ENCODE measurements around the gene SRGN. TPM values are rescaled to one million over a fixed set of nuclear protein-coding genes. Genes with fewer than 3 reads are reported as not detected.

The SRGN gene
- polyA plus RNA-seq, 12 donors = 17.4 to 50.8 (median 25.2) TPM; not detected in 1

DNA sequence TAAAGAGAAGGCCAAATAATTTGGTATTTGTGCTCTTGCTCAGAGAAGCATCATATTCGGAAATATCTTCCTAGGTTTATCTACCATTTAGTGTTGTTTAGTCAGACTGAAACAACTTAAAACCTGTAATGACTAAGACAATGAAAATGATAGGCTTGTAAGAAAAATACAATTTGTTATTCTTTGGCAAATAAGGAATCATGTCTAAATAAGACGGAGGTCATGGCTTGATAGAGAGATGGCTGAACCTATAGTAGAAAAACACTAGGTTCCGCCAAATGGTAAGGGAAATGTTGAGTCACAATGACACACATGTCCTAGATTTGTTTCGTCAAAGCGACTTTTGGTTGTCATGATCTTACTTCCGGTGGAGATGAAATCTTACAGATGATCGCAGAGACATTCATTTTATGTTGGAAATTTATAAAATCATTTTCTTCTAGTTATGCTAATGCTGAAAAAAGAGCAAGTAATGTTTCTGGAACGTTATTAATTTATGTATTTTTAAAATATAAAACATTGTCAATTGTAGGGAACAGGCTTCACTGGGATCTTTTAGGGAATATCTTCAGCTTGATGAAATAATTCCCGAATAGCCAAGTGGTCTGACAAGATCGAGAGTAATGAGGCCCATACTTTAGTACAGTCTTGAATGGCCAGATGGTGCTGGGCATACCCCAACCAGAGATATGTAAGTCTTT lies 1.0 kb downstream of the SRGN start:
- no peak for DNase-seq

DNA sequence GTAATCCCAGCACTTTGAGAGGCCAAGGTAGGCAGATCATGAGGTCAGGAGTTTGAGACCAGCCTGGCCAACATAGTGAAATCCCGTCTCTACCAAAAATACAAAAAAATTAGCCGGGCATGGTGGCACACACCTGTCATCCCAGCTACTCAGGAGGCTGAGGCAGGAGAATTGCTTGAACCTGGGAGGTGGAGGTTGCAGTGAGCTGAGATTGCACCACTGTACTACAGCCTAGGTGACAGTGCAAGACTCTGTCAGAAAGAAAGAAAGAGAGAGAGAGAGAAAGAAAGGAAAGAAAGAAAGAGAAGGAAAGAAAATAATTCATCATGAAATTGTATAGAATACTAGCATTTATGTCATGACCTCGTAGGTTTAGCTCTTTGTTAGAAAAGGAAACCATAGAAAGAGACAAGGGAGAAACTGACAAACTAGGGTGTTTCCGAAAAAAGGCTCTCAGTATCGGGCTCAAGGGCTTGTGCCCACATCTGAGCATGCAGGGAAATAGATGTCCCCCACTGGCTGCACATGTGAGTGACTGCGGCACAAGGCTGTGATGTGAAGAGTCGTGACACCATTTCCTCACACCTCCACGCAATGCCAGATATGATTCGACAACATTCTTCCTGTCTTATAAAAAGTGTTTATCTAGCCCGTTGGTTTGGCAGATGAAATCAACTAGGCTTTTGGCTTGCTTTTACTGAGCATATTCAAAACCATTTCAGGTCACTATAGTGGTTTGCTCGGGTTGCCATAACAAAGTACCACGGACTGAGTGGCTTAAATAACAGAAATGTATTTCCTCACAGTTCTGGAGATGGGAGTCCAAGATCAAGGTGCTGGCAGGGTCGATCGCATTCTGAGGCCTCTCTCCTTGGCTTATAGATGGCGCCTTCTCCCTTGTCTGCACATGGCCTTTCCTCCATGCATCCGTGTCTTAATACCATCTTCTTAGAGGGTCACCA lies 2.0 kb downstream of the SRGN start:
- no peak for DNase-seq

DNA sequence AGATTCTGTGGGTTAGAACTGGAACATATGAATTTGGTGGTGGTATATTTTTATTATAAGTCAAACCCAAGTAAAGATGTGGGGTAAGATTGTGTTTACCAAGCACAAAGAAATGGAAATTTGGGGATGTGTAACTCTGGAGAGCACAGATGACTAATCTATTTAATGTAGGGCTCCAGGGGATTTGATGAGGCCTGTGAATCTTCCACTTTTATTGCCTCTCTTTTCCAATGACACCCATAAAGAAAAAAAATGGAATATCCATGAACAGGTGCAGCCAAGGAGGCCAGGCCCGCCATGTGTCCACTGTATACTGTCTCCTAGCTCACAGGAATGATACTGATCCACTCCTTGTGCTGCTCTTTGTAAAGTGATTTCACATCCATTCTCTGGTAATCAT lies 2.8 kb downstream of the SRGN start:
- DNase-seq = no peak

DNA sequence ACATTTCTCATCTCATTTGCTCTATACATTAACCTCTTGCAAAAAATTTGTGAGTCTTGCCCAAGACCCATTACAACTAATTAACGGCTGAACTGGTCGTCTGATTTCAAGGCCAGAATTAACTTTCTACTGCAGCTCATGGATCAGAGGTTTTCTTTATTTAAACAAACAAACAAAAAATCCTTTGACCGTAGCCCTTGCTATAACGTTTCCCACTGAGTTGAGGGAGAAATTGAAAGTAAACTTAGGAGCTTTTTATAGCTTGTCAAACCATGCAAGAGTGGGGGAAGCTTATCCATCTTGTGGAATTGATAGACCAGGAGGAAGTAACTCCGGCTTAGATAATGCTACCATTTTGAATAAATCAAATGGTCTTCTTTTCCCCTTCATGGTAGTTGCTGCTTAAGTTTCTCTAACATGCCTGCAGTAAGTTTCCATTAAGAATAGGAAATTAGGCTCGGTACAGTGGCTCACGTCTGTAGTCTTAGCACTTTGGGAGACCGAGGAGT lies 3.3 kb downstream of the SRGN start:
- no peak for DNase-seq

DNA sequence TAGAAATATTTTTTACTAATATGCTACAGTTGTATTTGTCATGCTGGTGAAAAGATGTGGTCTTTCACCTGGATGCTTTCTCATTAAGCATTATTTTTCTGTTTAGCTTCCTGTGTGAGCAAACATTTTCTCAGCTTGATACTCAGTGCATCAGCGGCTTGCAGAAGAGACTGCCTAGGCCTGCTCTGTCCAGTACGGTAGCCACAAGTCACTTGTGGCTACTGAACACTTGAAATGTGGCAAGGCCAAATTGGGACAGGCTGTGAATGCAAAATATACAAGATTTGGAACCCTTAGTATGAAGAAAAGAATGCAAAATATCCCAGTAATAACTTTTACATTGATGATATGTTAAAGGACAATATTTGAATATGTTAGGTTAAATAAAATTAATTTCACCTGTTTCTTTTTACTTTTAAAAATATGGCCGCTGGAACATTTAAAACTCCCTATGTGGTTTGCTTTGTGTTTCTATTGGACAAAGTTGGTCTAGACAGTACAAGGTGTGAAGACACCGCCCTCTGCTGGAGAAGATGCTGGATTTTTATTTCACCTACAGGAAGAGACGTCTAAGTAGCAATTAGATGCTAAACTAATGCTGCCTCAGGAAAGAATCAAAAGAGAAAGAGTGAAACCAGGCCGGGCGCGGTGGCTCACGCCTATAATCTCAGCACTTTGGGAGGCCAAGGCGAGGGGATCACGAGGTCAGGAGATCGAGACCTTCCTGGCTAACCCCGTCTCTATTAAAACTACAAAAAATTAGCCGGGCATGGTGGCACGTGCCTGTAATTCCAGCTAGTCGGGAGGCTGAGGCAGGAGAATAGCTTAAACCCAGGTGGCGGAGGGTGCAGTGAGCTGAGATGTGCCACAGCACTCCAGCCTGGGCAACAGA lies 5.3 kb downstream of the SRGN start:
- DNase-seq = peak; percentile 74

DNA sequence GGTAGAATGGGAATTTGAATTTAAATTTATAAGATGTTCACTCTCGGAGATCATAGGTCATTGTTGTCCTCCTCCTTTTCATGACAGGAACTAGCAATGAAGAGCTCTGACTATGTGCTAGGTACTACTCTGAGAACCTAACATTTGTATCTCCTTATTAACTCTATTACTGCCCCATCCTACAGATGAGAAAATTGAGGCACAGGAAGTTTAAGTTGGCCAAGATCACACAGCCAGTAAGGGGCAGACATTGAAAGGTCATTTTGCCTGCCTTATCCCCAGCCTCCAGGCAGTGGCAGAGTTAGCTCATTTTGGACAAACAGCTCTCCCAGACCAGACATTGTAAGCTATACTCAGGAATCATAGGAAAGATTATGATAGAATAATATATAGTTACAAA lies 6.0 kb downstream of the SRGN start:
- no peak for DNase-seq

DNA sequence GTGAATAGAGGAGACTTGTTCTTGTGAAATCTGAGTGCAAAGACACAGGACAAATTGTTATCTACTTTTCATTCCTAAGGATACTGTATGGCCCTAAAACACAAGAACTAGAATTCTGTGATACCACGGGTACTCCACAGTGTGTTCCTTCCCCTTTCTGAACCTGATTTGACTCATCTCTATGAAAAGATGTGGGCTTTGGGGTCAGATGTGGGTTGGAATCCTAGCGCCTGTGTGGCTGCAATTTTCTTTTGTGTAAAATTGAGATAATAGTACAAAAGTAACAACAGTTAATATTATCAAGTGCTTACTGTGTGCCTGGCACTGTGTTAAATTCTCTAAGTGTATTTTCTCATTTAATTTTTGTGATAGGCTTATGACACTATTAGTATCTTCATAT lies 8.1 kb downstream of the SRGN start:
- no peak for DNase-seq

DNA sequence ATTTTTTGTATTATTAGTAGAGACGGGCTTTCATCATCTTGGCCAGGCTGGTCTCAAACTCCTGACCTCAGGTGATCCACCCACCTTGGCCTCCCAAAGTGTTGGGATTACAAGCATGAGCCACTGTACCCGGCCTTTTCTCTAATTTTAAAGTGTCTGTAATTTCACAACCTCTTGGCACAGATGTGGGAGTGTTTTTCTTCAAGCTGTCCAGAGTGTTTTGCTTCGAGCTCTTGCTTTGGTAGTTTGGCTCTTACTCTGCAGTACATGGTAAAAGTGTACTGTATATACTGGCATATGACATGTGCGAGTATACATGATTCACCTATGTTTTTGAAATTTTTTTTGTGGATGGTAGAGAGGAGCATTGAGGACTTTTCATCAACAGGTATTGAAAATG lies 9.8 kb downstream of the SRGN start:
- no peak for DNase-seq

DNA sequence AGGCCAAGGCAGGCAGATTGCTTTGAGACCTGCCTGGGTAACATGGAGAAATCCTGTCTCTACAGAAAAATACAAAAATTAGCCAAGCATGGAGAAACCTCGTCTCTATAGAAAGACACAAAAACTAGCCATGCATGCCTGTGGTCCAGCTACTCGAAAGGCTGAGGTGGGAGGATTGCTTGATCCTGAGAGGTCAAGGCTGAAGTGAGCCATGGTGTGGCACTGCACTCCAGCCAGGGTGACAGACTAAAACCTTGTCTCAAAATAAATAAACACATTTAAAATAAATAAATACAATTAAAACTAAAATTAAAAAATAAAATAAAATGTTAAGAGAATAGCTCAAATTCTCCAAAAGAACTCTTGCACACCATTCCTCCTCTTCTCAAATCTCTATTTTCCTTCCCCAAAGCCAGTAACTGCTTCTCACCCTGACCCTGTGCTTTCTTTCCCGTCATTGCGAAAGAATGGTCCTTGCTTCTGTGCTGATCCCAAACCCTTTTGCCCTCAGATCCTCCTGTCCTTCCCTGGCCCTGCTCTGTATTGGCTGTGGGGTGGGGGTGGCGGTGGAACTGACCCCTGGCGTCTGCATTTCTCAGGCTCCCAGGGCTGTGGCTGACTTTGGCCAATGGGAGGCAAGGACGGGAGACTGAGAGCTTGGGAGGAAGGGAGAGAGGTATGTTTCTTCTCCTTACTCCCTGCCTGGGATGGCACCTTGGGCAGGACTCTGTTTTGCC lies 12.4 kb downstream of the SRGN start:
- DNase-seq = no peak

DNA sequence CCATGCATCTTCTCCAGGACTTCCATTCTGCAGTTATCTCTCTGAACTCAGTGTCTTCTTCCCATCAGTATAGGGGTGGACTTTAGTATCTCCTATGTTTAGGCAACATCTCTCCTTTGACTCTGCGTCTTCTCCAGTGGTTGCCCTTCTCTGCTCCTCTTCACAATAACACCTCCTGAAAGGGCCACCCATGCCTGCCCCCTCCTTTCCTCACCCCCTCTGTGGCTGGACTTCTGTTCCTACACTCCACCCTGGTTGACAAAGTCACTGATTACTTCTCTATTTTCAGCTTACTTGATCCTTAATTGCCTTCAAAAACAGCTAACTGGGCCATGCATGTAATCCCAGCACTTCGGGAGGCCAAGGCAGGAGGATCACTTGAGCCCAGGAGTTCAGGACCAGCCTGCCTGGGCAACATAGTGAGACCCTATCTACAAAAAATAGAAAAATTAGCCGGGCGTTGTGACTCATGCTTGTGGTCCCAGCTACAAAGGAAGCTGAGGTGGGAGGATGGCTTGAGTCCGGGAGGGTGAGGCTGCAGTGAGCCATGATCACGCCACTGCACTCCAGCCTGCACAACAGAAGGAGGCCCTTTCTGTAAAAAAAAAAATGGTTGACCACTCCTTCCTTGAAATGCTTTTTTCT lies 13.7 kb downstream of the SRGN start:
- DNase-seq = no peak

DNA sequence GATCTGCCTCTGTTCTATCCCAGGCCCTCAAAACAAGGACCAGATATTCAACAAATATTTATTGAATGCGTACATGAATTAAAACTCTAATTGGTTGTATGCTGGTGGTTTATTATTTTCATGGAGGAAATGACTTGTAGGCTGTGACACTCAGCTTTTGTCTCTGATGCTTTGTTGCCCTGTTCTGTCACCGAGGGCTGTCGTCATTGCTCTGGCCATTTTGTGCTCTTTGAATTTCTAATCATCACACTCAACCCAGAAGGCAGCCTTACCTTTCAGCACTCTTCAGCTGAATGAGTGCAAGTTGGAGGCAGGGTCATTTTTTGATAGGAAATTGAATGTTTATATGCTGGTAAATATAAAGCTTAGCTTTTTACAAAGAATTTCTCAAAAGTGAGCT lies 14.5 kb downstream of the SRGN start:
- no peak for DNase-seq

DNA sequence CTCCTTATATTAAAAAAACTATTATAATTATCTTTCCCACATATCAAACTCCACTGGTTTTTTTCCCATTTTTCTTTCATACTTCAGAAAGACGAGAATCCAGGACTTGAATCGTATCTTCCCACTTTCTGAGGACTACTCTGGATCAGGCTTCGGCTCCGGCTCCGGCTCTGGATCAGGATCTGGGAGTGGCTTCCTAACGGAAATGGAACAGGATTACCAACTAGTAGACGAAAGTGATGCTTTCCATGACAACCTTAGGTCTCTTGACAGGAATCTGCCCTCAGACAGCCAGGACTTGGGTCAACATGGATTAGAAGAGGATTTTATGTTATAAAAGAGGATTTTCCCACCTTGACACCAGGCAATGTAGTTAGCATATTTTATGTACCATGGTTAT lies 15.9 kb downstream of the SRGN start:
- DNase-seq = no peak

DNA sequence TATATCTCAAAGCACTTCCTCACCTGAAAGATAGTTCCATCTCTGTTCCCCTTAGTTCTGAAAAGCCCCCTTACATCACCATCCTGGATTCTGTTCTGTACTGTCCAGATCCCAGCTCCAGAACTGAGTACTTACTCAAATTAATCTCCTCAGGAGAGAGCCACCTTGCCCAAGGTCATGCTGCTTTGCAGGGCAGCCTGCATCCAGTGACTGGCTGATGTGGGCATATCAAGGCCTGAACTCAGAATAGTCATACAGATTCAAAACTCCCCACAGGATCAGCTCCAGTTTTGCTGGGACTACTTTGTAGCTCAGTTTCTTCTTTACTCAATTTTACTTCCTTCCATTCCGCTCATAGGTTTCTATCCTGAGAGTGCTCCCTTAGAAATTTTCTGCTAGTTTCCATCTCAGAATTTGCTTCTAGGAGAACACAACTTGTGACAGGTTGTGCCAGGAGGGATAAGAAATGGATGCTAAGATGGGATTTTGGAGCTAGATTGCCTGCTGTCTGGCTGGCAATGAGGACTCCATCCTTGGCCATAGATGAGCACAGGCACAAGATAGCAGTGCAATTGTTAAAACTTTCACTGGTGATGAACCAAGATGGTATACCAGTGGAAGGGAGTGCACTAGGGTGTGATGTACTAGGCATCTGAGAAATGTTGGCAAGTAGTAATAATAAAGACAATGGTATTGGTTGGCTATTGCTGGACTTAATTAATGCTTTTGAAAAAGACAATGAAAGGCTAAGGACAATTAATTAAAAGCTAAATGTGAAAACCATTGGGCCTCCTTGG lies 17.3 kb downstream of the SRGN start:
- DNase-seq = no peak

DNA sequence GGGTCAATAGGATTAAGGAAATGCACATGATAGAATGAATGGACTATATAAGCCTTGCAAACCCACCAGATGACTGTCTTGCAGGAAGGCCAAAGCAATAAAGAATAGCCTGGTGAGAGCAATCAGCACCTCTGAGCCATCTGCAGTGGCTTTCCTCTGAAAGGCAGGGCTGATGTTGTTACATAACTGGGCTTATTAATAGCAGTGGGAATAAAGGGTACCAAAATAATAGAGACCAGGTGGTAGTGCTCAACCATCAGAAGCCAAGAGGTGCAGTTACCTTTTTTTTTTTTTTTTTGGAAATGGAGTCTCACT lies 19.2 kb downstream of the SRGN start:
- DNase-seq = no peak

DNA sequence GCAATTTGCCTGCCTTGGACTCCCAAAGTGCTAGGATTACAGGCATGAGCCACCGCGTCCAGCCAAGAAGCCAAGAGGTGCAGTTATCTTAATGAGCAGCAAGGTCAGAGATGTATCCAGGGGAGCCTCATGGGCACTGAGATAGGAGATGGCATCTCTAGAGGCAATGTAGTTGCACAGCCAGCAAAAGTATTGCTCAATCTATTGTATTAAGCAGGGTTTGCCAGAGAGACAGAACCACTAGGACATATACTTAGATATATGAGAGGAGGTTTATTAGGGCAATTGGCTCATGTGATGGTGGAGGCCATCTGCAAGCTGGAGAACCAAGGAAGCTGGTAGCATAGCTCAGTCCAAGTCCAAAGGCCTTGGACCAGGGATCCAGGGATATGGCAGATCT lies 19.8 kb downstream of the SRGN start:
- DNase-seq = no peak

DNA sequence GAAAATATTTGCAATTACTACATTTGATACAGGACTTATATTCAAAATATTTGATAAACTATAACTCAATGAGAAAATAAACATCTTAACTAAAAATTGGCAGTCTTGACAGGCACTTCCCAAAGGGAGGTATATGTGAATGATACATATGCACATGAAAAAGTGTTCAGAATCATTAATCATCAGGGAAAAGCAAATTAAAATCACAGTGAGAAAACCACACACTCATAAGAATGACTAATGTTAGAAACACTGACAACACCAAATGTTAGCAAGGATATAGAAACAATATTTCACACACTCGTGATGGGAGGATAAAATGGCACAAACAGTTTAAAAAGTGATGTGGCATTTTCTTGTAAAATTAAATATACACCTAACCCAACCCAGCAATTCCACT lies 32.0 kb downstream of the SRGN start:
- DNase-seq = no peak

DNA sequence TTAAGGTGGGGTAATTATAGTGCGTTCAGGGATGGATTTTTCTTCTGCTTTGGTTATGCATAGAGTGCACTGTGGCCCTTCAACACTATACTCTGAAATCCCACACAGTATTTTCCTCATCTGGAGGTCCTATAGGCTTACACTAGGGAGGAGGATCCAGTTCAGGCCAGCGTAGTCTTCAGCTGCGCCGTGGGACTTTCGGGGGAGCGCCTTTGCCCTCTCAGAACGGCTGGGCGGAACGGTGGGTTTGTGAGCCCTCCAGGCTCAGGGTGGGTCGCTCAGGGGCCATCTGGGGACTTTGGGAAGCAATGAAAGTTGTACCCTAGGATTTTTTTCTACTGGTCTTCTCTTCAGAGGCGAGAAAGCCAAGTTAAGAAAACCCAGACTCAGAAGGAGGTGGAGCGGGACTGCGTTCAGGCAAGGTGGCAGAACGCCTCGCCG lies 35.4 kb downstream of the SRGN start:
- no peak for DNase-seq

DNA sequence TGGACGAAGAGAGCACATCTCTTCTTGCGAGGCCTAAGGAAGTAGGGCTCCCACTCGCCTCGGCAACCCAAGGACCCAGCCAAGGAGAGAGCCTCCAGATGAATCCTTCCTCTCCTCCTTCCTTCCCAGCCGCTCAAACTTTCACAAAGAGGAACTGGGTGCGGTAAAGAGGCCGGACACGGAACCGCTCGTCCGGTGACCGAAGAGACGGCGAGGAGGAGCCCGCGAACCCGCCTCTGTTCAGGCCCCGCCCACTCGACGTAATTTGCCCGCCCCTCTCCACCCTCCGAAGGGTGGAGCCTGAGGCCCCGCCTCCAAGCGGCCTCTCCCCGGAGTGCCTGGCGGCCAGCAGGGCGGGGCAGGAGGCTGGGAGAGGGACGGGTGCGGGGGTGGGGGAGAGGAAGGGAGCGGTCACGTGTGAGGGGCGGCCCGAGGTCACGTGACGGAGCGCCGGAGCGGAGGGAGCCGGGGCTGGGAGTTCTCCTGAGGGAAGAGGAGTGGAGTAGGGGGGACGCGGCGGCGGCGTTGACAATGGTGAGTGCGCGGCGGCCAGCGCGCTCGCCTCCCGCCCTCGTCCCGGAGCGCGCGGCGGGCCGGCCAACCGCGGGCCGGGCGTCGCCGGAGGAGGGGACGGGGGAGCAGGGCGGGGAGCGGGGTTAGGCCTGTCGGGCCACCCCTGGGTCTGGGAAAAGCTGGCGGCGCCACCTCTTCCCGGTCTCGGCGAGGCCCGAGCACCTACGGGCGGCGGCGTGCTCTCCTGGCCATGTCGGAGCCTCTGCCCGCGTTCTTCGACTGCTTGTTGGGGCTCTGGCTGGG lies 36.1 kb downstream of the SRGN start, which contains the start of gene VPS26A:
TSS of gene VPS26A (plus strand) at position 432 of the 816 bp plus-strand sequence. CDS start at position 532, 100 bp downstream.
- peak; percentile 98 for DNase-seq
